Measurements from ENCODE around the gene MAPK10. TPM values are rescaled to one million over a fixed set of nuclear protein-coding genes. Genes with fewer than 3 reads are reported as not detected.
"Not testable (repeated sequence)": the region's sequence is repeated elsewhere in the genome, so short reads cannot be mapped to it uniquely, and the experiment has no call there.

MAPK10 gene
- total RNA-seq, 8 experiments from 2014 or later: 1.2 to 104 (median 61.8) TPM

DNA sequence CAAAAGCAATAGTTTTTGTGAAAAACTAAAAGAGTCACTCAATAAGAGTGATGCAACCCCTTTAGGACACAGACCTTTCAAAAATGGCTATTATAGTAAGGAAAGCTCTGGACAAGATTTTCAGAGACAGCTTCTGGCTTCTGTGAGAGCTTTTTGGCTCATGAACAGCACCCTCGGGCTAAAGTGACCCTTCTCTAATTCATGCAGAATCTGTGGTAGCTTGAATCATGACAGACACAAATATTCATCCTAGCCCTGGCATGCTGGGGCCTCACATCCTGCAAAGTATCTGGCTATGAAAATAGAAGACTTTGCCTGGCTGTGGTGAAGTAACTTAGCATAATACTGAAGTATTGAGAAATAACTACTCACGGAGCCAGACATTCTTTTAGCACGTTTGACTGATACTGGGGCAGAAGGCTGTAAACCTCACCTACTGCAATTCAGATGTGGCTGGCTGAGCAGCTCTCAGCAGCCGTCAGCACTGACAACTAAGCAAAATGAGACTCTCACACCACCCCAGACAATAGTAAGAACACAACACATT is 327.3 kb downstream of the MAPK10 start:
- in situ Hi-C loops (cut with MboI; ENCODE audit: low pct_unique_long_range_greater_than_20kb in 2 of 9, low sequenced_read_pairs in 9 of 9, unreplicated experiment in 9 of 9): no loop called here
- Histone ChIP-seq H3K4me1 (replicated peaks in 1 of 2) (peaks cover 2 to 9% of the 10 kb centered on the region in 2 donors), H3K27ac (no peak overlapping the region), H3K4me3 (no peak overlapping the region)
- ATAC-seq (replicated peaks in 6 of 8): peak in 4 of 8 experiments; percentile 24 to 94 (median 92)
- 0 to 100% (median 32%) methylated on average over 1 to 4 of the region's 4 CpGs; no CpG with 5 or more reads in 2 of the 10 experiments for WGBS, 10 experiments

DNA sequence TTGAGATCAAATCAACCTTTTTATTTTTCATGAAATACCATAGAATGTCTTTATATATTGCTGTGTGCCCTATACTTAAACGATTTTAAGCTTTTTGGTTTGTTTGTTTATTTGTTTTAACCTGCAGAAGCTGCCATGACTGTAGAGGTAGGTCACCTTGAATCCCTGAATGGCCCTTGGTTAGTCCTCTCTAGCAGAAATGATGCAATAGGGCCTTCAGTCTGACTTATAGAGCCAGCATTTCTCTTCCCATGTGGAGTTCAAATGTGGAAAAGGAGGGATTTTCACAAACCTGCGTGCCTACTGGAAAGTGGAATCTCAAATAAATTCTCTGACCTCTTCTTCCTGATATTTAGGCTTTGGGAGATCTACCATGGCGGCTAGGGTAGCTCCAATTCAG is 327.9 kb downstream of the MAPK10 start:
- 59 to 100% (median 94%) methylated on average over 2 to 3 of the region's 3 CpGs for WGBS, 10 experiments
- no peak overlapping the region for H3K27ac ChIP-seq
- H3K4me3 ChIP-seq: no peak overlapping the region
- in situ Hi-C loops (cut with MboI; ENCODE audit: low pct_unique_long_range_greater_than_20kb in 2 of 9, low sequenced_read_pairs in 9 of 9, unreplicated experiment in 9 of 9): no loop called here
- no peak for ATAC-seq (replicated peaks in 6 of 8)
- H3K4me1 ChIP-seq (replicated peaks in 1 of 2): peaks cover 2 to 9% of the 10 kb centered on the region in 2 donors

DNA sequence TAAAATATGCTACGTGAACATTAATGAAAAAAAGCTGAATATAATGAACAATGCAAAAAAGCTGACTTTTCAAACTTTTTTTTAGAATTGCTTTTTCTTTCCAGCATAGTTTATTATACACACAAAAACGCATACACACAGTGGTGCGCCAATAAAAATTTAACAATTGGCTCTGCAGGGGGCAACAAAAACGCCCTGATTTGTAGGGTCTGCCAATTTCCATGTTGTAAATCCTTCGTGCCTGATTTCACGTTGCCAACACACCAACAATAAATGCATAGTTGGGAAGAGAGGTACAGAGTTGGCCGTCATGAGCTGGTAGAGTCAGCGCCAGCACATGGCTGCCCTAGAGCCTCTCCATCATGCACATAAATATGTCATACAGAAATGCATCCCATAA is 333.1 kb downstream of the MAPK10 start:
- WGBS, 10 experiments: 58 to 100% (median 78%) methylated on average over 2 to 8 of the region's 8 CpGs
- H3K4me3 ChIP-seq: no peak overlapping the region
- ATAC-seq (replicated peaks in 6 of 8): no peak
- peaks cover 0 to 2% of the 10 kb centered on the region in 2 donors for H3K4me1 ChIP-seq (replicated peaks in 1 of 2)
- in situ Hi-C loops (cut with MboI; ENCODE audit: low pct_unique_long_range_greater_than_20kb in 2 of 9, low sequenced_read_pairs in 9 of 9, unreplicated experiment in 9 of 9): no loop called here
- no peak overlapping the region for H3K27ac ChIP-seq

DNA sequence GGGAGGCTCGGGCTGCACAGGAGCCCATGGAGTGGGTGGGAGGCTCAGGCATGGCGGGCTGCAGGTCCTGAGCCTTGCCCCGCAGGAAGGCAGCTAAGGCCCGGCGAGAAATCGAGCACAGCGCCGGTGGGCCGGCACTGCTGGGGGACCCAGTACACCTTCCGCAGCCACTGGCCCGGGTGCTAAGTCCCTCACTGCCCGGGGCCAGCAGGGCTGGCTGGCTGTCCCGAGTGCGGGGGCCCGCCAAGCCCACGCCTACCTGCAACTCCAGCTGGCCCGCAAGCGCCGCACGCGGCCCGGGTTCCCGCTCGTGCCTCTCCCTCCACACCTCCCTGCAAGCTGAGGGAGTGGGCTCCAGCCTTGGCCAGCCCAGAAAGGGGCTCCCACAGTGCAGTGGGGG is 338.2 kb downstream of the MAPK10 start:
- H3K4me3 ChIP-seq; H3K27ac ChIP-seq; in situ Hi-C loops (cut with MboI; ENCODE audit: low pct_unique_long_range_greater_than_20kb in 2 of 9, low sequenced_read_pairs in 9 of 9, unreplicated experiment in 9 of 9); H3K4me1 ChIP-seq (replicated peaks in 1 of 2); ATAC-seq (replicated peaks in 6 of 8): not testable (repeated sequence)
- WGBS, 10 experiments: no CpG with 5 or more reads among the region's 24 CpGs

DNA sequence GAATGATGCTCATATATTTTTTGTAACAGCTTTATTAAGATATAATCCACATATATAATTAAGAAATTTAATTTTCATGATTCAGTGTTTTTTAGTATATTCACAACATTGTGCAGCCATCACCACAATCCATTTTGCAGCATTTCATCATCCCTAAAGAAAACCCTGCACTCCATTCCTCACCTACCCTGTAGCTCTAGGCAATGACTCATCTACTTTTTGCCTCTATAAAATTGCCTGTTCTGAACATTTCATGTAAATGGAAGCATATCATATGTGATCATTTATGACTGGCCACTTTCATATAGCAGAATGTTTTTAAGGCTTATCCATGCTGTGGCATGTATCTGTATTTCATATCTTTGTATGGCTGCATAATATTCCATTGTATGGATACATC is 339.9 kb downstream of the MAPK10 start:
- Histone ChIP-seq H3K27ac (no peak overlapping the region), H3K4me3 (no peak overlapping the region), H3K4me1 (replicated peaks in 1 of 2) (peaks cover 0 to 2% of the 10 kb centered on the region in 2 donors)
- in situ Hi-C loops (cut with MboI; ENCODE audit: low pct_unique_long_range_greater_than_20kb in 2 of 9, low sequenced_read_pairs in 9 of 9, unreplicated experiment in 9 of 9): no loop called here
- ATAC-seq (replicated peaks in 6 of 8): peak in 4 of 8 experiments; percentile 22 to 38 (median 32)

DNA sequence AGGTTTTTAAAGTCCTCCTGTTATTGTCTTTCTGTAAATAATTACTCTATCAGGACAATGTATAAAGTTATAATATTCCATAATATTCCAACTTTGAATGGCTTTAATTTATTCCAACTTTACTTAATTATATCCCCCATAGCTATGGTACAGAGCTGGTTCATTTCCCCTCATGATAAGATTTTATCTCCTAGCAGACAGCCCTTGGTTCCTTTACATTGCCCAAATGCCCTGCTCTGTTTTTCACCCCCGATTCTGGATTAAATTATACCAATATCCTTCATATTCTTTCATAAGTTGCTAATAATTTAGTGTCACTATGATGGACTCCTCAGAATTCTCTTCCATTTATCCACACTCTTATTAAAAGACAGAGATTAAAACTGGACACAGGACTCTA is 340.5 kb downstream of the MAPK10 start:
- 29 to 100% (median 75%) methylated on average over 1 of the region's 1 CpG; no CpG with 5 or more reads in 4 of the 10 experiments for WGBS, 10 experiments
- H3K4me3 ChIP-seq: no peak overlapping the region
- in situ Hi-C loops (cut with MboI; ENCODE audit: low pct_unique_long_range_greater_than_20kb in 2 of 9, low sequenced_read_pairs in 9 of 9, unreplicated experiment in 9 of 9): no loop called here
- H3K27ac ChIP-seq: no peak overlapping the region
- ATAC-seq (replicated peaks in 6 of 8): no peak
- H3K4me1 ChIP-seq (replicated peaks in 1 of 2): peaks cover 0 to 2% of the 10 kb centered on the region in 2 donors

DNA sequence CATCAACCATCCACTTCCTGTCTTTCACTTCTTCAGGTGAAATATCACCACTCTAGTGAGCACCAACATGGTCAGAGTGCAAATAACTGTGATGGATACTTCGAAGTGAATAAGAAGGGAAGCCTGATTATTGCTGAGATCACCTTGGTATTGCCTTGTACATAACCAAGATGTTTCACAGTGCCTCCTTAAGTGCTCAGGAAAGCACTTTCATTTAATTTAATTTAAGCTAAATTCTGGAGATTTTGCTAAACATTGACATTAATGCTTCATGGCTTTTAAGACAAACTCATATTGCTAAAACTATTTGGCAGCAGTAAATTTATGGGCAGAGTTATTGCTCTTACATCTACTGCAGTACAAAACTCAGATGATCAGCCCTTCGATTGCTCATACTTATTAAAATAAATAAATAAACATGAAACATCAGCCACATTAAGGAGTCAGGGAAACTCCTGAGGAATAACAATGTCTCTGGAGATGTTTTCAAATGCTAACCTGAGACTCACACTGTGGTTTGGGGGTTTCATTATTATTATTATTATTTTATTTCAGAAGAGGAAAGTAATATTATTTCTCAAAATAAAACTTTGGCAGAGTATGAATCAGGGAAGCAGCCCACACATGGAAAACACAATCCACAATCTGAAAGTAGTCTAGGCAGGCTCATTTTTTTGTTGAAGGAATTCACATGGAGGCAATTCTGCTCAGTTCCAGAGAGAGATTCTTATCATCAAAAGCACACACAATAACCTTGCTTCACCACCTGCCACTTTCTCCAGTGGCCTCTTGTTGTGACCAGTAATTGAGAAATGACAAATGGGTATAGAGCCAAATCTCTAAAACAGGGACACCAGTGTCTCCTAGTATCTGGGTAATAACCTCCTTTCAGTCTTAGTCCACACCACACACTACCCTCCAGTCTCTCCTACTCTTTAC is 344.2 kb downstream of the MAPK10 start:
- peak in 1 of 8 experiments; percentile 36 for ATAC-seq (replicated peaks in 6 of 8)
- 20 to 100% (median 72%) methylated on average over 1 to 2 of the region's 2 CpGs for WGBS, 10 experiments
- in situ Hi-C loops (cut with MboI; ENCODE audit: low pct_unique_long_range_greater_than_20kb in 2 of 9, low sequenced_read_pairs in 9 of 9, unreplicated experiment in 9 of 9): no loop called here

DNA sequence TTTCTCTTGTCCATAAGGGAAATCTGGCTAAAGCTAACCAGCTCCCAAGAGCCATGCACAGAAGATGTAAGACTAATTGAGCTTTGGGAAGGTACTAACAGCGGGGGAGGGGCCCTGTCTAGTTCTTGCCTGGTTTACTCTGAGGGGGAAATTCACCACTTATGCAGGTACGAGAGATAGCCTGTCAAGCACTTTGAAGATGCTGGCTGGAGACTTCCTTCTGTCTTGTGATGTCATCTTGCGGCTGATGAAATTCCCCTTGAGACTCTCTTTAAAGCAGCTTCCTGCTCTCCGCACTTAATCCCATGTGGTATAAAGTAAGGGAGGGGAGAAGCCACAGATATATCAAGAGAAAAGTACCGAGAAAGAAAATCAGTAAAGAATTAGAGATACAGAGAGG is 345.3 kb downstream of the MAPK10 start:
- H3K4me1 ChIP-seq (replicated peaks in 1 of 2): peaks cover 0 to 2% of the 10 kb centered on the region in 2 donors
- no peak overlapping the region for H3K27ac ChIP-seq
- peak in 5 of 8 experiments; percentile 52 to 88 (median 84) for ATAC-seq (replicated peaks in 6 of 8)
- H3K4me3 ChIP-seq: no peak overlapping the region
- WGBS, 10 experiments: 40 to 91% (median 79%) methylated on average over 1 to 5 of the region's 5 CpGs
- in situ Hi-C loops (cut with MboI; ENCODE audit: low pct_unique_long_range_greater_than_20kb in 2 of 9, low sequenced_read_pairs in 9 of 9, unreplicated experiment in 9 of 9): no loop called here

More for the DNA sequence above, 344.2 kb downstream of the MAPK10 start:
- H3K4me3 ChIP-seq: no peak overlapping the region
- no peak overlapping the region for H3K27ac ChIP-seq
- peaks cover 0 to 2% of the 10 kb centered on the region in 2 donors for H3K4me1 ChIP-seq (replicated peaks in 1 of 2)

DNA sequence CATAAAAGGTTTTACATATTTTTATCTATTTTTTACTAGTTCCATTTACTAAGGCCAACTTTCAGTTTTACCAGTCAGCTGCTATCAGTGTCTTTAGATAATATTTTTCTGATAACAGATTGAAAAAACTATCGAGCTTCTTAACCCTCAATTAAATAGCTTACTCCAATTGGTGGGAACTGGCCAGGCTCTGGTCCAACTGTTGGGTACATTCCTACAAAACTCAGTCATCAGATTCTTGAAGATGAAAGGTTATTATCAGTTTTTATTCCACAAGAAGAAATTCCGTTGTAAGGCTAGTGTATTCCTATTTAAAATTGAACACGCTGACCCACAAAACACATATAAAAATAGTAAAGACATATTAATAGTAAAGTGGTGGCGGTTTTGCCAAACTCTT is 346.2 kb downstream of the MAPK10 start:
- peaks cover 0 to 2% of the 10 kb centered on the region in 2 donors for H3K4me1 ChIP-seq (replicated peaks in 1 of 2)
- no peak overlapping the region for H3K27ac ChIP-seq
- in situ Hi-C loops (cut with MboI; ENCODE audit: low pct_unique_long_range_greater_than_20kb in 2 of 9, low sequenced_read_pairs in 9 of 9, unreplicated experiment in 9 of 9): no loop called here
- 50 to 100% (median 95%) methylated on average over 1 to 4 of the region's 4 CpGs for WGBS, 10 experiments
- no peak for ATAC-seq (replicated peaks in 6 of 8)
- H3K4me3 ChIP-seq: no peak overlapping the region

DNA sequence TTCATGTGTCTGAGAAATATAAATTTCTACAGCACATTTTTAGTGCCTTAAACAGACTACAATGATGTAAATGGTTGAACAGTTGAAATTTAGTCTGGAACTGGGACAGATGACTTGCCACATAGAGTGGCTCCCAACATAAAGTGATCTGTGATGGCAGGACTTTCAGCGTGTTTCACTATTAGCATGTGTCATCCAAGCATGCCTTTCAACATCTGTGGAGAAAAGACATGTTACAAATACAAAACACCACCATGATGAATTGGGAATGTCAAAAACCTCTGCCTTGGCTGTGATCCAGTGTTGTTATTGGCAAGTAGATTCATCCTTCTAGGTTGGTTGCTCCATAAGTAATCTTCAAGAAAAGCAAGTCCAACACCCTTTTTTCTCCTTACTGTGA is 348.7 kb downstream of the MAPK10 start:
- WGBS, 10 experiments: 0 to 100% (median 70%) methylated on average over 1 of the region's 1 CpG; no CpG with 5 or more reads in 2 of the 10 experiments
- in situ Hi-C loops (cut with MboI; ENCODE audit: low pct_unique_long_range_greater_than_20kb in 2 of 9, low sequenced_read_pairs in 9 of 9, unreplicated experiment in 9 of 9): no loop called here
- Histone ChIP-seq H3K27ac (no peak overlapping the region), H3K4me1 (replicated peaks in 1 of 2) (peaks cover 0 to 2% of the 10 kb centered on the region in 2 donors), H3K4me3 (no peak overlapping the region)
- ATAC-seq (replicated peaks in 6 of 8): no peak

DNA sequence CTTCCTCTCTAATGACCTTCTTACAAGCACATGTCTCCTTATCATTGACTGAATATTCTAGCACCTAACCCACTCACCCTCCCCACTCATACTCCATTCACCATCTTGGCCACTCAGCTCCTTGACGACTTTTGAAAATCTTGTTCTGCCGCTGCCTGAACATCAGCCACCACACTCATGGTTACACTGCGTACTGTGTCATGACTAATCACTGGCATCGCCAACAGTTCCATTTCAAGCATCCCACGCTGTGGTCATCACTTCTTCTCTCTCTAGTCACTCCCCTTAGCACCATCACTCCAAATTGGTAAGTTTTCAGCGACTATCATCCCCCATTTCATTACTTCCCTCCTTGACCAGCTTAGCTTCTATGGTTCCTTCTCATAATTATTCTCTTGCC is 352.8 kb downstream of the MAPK10 start:
- no peak overlapping the region for H3K4me3 ChIP-seq
- no peaks in the 10 kb centered on the region for H3K4me1 ChIP-seq (replicated peaks in 1 of 2)
- in situ Hi-C loops (cut with MboI; ENCODE audit: low pct_unique_long_range_greater_than_20kb in 2 of 9, low sequenced_read_pairs in 9 of 9, unreplicated experiment in 9 of 9): no loop called here
- H3K27ac ChIP-seq: no peak overlapping the region
- WGBS, 10 experiments: 75 to 100% (median 87%) methylated on average over 2 to 6 of the region's 6 CpGs
- no peak for ATAC-seq (replicated peaks in 6 of 8)

DNA sequence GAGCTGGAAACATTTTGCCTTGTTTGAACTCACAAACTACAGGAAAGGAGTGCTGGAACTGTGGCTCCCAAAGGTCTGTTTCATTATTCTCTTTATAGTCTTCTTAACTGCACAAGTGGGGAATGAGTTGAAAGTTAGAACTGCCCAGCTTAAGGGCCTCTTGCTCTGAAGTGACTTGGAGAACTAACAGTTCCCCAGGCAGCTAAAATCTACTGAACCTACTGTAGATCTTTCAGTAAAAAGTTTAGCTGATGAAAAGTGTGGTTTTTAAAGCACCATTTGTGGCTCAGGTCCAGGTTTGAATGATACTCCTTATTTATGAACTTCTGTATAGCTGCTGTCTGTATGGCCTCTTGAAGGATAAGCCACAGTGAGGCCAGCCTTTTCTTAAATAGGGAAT is 353.8 kb downstream of the MAPK10 start:
- no peak for ATAC-seq (replicated peaks in 6 of 8)
- in situ Hi-C loops (cut with MboI; ENCODE audit: low pct_unique_long_range_greater_than_20kb in 2 of 9, low sequenced_read_pairs in 9 of 9, unreplicated experiment in 9 of 9): no loop called here
- Histone ChIP-seq H3K4me3 (no peak overlapping the region), H3K4me1 (replicated peaks in 1 of 2) (no peaks in the 10 kb centered on the region), H3K27ac (no peak overlapping the region)

DNA sequence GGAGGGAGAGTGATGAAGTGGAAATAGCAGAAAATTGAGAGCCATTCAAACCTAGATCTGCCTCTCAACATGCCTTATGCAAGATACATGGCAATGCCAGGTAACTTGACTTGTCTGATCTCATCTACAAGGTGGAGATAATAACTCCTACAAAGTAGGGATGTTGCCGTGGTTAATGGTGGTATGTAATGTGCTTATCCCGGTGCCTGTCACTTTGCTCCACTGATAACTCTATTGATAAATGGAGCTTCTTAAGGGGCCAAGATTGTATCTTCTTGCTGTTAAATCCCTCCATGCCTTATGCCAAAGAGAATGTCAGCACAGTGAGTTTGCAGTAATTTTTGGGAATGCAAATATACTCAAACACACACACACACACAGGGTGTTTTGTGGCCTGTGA is 355.8 kb downstream of the MAPK10 start:
- Histone ChIP-seq H3K4me3 (no peak overlapping the region), H3K4me1 (replicated peaks in 1 of 2) (peaks cover 0 to 2% of the 10 kb centered on the region in 2 donors), H3K27ac (no peak overlapping the region)
- no peak for ATAC-seq (replicated peaks in 6 of 8)
- in situ Hi-C loops (cut with MboI; ENCODE audit: low pct_unique_long_range_greater_than_20kb in 2 of 9, low sequenced_read_pairs in 9 of 9, unreplicated experiment in 9 of 9): no loop called here
- 60 to 100% (median 100%) methylated on average over 1 to 2 of the region's 2 CpGs; no CpG with 5 or more reads in 3 of the 10 experiments for WGBS, 10 experiments
